Brain microvascular endothelial cell (primary cell): ENCODE results near the gene ARFGAP2.

Experiments used
- DNase-seq: peaks from one replicate; pipeline ENCODE4 v3.0.0-alpha.2; 2020
- H3K27ac ChIP-seq: fragments of 250-450 bp; sonication (Bioruptor Pico); 2 replicates; pipeline ENCODE4 v1.5.1; 2020; ENCODE audit warnings: mild to moderate bottlenecking, moderate library complexity
- H3K27me3 ChIP-seq: fragments of 250-450 bp; sonication (Bioruptor Pico); replicated peaks from 2 replicates; pipeline ENCODE4 v1.5.1; 2020; ENCODE audit warnings: mild to moderate bottlenecking
- H3K36me3 ChIP-seq: fragments of 250-450 bp; sonication (Bioruptor Pico); replicated peaks from 2 replicates; pipeline ENCODE4 v1.5.1; 2020; ENCODE audit warnings: mild to moderate bottlenecking
- H3K4me3 ChIP-seq: 2 replicates; pipeline ENCODE4 v1.5.1; 2011; ENCODE audit warnings: low read depth, mild to moderate bottlenecking, control low read depth, low read length, moderate library complexity
- in situ Hi-C: cut with HindIII; loops from 2 replicates; pipeline ENCODE4 v1.10.0; 2017; ENCODE audit warnings: low sequenced_read_pairs, low pct_ligation_motif_present
- TF ChIP-seq, protein P1 (sequence below): IDR thresholded peaks from 2 replicates; pipeline ENCODE4 v1.5.1; 2011; ENCODE audit warnings: low read depth, mild to moderate bottlenecking, moderate library complexity, low read length, control low read depth, inconsistent platforms; ENCODE audit errors: missing control alignments

The ARFGAP2 gene

DNA sequence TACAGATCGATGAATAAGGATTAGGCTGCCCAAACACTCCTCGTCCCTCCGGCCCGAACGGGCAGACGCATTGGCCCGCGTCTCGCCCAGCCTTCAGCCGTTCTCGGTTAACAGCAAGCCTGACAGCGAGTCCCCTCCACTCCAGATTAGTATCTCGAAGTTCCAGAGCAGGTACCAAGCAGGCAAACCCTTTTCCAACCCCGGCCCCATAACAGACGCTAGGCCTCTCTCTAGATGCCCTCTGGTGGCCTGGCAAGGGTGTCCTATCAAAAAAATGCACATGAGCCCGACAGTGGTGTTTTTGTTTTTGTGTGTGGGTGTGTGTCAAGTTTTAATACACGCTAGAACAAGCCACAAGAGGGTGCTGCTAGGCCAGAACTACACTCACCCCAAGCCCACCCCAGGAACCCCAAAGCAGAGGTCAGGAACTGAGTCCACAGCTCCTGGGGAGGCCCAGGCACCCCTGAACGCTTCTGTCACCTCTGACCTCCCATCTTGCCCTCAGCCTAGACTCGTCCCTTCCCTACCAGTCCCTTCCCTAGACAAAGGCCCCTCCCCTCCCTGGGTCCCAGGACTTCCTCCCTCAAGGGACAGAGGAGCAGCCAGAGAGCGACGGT lies 658 bp upstream of the ARFGAP2 start:
- peaks cover 28% of the 10 kb centered on the region for H3K36me3 ChIP-seq
- in situ Hi-C loops, result no loop called here
- peak overlapping the region; percentile 65 for H3K27ac ChIP-seq
- no peaks in the 10 kb centered on the region for H3K27me3 ChIP-seq
- peak overlapping the region; percentile 71 for H3K4me3 ChIP-seq
- TF ChIP-seq, protein P1, sequence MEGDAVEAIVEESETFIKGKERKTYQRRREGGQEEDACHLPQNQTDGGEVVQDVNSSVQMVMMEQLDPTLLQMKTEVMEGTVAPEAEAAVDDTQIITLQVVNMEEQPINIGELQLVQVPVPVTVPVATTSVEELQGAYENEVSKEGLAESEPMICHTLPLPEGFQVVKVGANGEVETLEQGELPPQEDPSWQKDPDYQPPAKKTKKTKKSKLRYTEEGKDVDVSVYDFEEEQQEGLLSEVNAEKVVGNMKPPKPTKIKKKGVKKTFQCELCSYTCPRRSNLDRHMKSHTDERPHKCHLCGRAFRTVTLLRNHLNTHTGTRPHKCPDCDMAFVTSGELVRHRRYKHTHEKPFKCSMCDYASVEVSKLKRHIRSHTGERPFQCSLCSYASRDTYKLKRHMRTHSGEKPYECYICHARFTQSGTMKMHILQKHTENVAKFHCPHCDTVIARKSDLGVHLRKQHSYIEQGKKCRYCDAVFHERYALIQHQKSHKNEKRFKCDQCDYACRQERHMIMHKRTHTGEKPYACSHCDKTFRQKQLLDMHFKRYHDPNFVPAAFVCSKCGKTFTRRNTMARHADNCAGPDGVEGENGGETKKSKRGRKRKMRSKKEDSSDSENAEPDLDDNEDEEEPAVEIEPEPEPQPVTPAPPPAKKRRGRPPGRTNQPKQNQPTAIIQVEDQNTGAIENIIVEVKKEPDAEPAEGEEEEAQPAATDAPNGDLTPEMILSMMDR, result peak; percentile 71
- DNase-seq, result peak; percentile 72

DNA sequence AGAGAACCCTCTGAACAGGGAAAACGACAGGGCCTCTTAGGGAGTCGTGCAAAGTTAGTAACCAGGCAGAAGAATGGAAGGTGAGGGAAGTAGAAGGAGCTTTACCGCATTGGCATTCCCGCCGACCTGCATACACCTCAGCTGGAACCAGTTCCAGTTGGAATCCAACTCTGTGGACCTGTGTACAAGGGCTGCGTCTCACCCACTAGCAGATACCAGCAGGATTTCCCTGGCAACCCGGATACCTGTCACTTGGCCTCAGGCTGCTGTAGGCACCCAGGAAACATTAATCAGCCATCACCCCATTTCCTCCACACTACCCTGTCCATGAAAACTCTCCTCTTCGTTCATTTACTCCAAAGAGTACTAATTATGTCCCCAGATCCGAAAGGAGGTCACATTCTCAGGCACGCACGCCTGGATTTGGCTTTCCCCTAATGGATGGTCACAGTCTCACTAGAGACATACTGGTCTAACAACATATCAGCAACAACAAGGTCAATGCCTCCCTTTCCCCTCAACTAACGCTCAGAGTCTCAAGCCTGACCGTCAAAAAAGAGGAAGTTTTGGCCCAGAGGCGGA lies 842 bp downstream of the ARFGAP2 start:
- in situ Hi-C loops, result no loop called here
- Histone ChIP-seq H3K27me3 (no peaks in the 10 kb centered on the region), H3K4me3 (peak overlapping the region; percentile 98), H3K36me3 (peaks cover 43% of the 10 kb centered on the region), H3K27ac (peak overlapping the region; percentile 97)
- TF ChIP-seq, protein P1, result no peak
- DNase-seq, result no peak

DNA sequence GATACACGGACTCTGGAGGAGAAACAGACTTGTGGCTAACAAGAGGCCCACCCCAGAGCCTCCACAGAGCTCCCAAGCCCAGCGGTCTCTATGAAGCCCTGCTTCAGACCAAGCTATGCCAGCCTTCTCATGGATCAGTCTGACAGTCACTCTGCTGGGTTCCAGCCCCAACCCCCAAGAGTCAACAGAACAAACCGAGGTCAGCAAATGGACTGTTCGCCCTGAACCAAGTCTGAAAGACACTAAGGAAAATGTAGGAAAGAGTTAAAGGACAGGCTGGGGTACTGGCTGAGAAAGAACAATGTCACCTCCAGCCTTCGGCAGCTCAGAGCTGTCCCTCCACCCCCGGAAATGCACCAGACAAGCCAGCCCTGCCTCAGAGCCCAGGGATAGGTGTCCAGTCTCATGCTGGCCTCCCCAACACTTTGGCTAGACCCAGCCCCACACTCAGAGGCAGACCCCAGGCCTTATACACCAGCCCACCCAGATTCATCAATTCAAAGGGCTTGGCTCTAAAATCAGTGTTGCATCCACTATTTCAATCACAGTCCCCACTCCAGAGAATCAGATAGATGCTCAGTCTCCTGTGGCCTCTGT lies 3.8 kb downstream of the ARFGAP2 start:
- Histone ChIP-seq H3K36me3 (peaks cover 65% of the 10 kb centered on the region), H3K27me3 (no peaks in the 10 kb centered on the region), H3K4me3 (no peak overlapping the region), H3K27ac (no peak overlapping the region)
- TF ChIP-seq, protein P1, result no peak
- in situ Hi-C loops, result no loop called here
- no peak for DNase-seq

DNA sequence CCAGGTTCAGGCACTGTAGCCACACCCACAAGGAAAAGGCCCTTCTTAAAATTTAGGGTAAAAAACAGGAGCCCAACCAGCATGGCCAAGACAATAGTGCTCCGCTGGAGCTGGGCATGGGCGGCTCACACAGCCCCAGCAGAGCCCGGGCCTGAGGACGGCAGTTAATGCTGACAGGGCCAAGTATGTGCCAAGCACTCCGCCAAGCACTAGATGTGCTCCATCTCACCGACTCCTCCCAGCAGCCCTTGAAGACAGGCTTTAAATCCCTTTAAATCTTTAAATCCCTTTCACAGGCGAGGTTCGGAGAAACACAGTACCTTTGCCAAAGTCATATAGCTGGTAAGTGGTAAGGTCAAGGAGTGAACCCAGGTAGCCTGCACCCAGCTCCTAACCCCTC lies 4.8 kb downstream of the ARFGAP2 start:
- no peak for DNase-seq
- Histone ChIP-seq H3K27me3 (no peaks in the 10 kb centered on the region), H3K27ac (no peak overlapping the region), H3K36me3 (peaks cover 75% of the 10 kb centered on the region), H3K4me3 (no peak overlapping the region)
- TF ChIP-seq, protein P1, result no peak
- in situ Hi-C loops, result no loop called here

DNA sequence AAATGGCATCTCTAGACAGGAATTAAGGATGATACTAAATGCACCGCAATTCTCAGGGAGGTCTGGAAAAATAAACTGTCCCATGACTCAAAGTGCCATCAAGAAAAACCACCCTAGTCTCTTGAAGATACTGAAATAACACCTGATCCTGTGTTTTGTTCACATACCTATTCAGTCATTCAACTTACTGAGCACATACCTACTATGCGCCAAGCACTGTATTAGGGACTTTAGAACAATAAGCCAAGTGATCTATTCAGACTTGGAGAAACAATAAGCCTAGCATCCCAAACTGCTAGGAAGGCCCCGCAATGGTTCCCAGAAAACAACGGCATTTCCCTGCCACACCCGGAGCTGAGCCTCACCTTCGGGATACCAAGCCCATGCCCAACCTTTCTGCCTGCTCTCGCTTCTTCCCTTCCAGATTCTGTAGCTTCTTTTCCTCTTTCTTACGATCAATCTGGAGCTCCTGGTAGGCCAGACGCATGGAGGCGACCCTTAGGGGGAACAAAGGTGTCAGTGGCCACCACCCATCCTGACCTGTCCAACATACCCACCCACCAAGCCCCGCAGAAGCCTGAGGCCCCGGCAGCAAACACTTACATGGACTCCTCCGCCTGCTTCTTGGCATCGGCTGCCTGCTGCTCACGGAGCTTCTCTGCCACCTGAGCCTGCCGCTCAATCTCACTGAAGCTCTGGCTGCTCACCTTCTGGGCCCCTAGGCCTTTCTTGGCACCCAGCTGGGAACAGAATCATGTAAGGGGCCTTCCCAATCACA lies 5.4 kb downstream of the ARFGAP2 start:
- Histone ChIP-seq H3K36me3 (peaks cover 78% of the 10 kb centered on the region), H3K27me3 (no peaks in the 10 kb centered on the region), H3K4me3 (no peak overlapping the region), H3K27ac (no peak overlapping the region)
- in situ Hi-C loops, result no loop called here
- no peak for DNase-seq
- TF ChIP-seq, protein P1, result no peak
